ENCODE data around the gene LETMD1. TPM values are rescaled to one million over a fixed set of nuclear protein-coding genes. Genes with fewer than 3 reads are reported as not detected.

The LETMD1 gene
- total and polyA plus RNA-seq, 2 of the 4 experiments (the other 2 are of a cell fraction) = 27.6 to 40.1 TPM

- H3K4me3 ChIP-seq (ENCODE audit: insufficient read depth, low read depth, low read length) = no peak overlapping the region
- CTCF ChIA-PET = interaction anchor here (0.6 kb wide), 1 partner anchor 269 kb away, joined by 3 read pairs; no protein-coding TSS in a partner anchor
- H3K9me1 ChIP-seq (ENCODE audit: insufficient read depth, low read length) = no peaks in the 10 kb centered on the region
Observed at GRCh38 chr12:51033457-51034089, 14.6 kb upstream of the LETMD1 start.

More at GRCh38 chr12:51033457-51034089, 14.6 kb upstream of the LETMD1 start:
- Histone ChIP-seq H2AFZ (replicated peaks; ENCODE audit: low read length, poor library complexity) (no peak overlapping the region), H3K56ac (ENCODE audit: extremely low read depth, insufficient read depth, low read length) (no peak overlapping the region), H3K4me2 (ENCODE audit: low read depth, low read length) (no peak overlapping the region), H3K9ac (ENCODE audit: low read depth, low read length) (no peak overlapping the region), H3K9me3 (ENCODE audit: control insufficient read depth, insufficient read depth, low read length) (no peaks in the 10 kb centered on the region), H4K5ac (ENCODE audit: low read depth, low read length) (no peak overlapping the region), H3K4ac (ENCODE audit: low read depth, low read length) (no peak overlapping the region), H2BK120ac (ENCODE audit: low read depth, low read length) (no peak overlapping the region), H4K91ac (ENCODE audit: insufficient read depth, low read depth, low read length) (no peak overlapping the region), H2BK15ac (ENCODE audit: low read depth, low read length) (no peak overlapping the region), H3K18ac (ENCODE audit: low read depth, low read length) (no peak overlapping the region), H4K8ac (ENCODE audit: low read depth in 2 of 2, low read length in 2 of 2) (no peak overlapping the region), H3K14ac (replicated peaks; ENCODE audit: low read depth, low read length) (no peak overlapping the region), H3K23ac (ENCODE audit: low read depth, low read length) (no peak overlapping the region), H2AK5ac (ENCODE audit: low read depth, low read length) (no peak overlapping the region), H3K27me3 (ENCODE audit: control insufficient read depth, insufficient read depth, low read length) (no peaks in the 10 kb centered on the region), H2BK5ac (ENCODE audit: low read depth, low read length, poor library complexity, severe bottlenecking) (no peak overlapping the region), H3K79me1 (ENCODE audit: low read depth in 1 of 2, low read length in 2 of 2) (no peaks in the 10 kb centered on the region), H2AK9ac (replicated peaks; ENCODE audit: low read depth, low read length, poor library complexity) (no peak overlapping the region), H3K36me3 (ENCODE audit: control insufficient read depth, insufficient read depth, low read length) (no peaks in the 10 kb centered on the region), H3K4me1 (ENCODE audit: control insufficient read depth, insufficient read depth, low read length) (peaks cover 1% of the 10 kb centered on the region; the same call in 1 of the 2 replicates), H3K27ac (ENCODE audit: insufficient read depth, low read length) (no peak overlapping the region), H4K20me1 (ENCODE audit: insufficient read depth, low read length) (no peaks in the 10 kb centered on the region; the same call in 1 of the 2 replicates), H2BK20ac (ENCODE audit: low read depth, low read length) (no peak overlapping the region)
- no TSS peak for BruUV-seq (replicated peaks)
- in situ Hi-C loops (cut with MboI; ENCODE audit: low sequenced_read_pairs) = no loop called here
- WGBS, 2 experiments (ENCODE audit: extremely low coverage in 2 of 2, insufficient read length in 1 of 2) = 100% methylated on average over 1 of the region's 4 CpGs; no CpG with 5 or more reads in 1 of the 2 experiments
- no peak for ATAC-seq (ENCODE audit: low read depth)
- intact Hi-C loops (cut with micrococcal nuclease) = no loop called here
- POLR2A ChIA-PET (ENCODE audit: unreplicated experiment) = no interaction called here
- no peak for DNase-seq
- TF ChIP-seq RCOR1 (IDR thresholded peaks at IDR 0.05; ENCODE audit: insufficient replicate concordance, low read length) = no peak
- TF ChIP-seq USF2 (IDR thresholded peaks at IDR 0.05; ENCODE audit: low read depth, low read length) = no peak
- dilution Hi-C loops (cut with HindIII; ENCODE audit: low sequenced_read_pairs, unreplicated experiment) = no loop called here

Measured in IMR-90 (cell line).